ENCODE results near the gene NKPD1. TPM values are rescaled to one million over a fixed set of nuclear protein-coding genes. Genes with fewer than 3 reads are reported as not detected.
A peak's percentile ranks its signal among the peaks of the same experiment; 100 is the strongest.

The NKPD1 gene
- total and polyA plus RNA-seq, 9 donors, result 0.12 to 0.38 (median 0.16) TPM

GRCh38 chr19:45146741-45147205 is 14.0 kb downstream of the NKPD1 start:
- WGBS (ENCODE audit: insufficient coverage), result 44% methylated on average over 10 of the region's 18 CpGs
- no peak for DNase-seq
- peaks cover 16% of the 10 kb centered on the region for H3K27me3 ChIP-seq (ENCODE audit: control insufficient read depth, insufficient read depth, low read length)
- H3K9me3 ChIP-seq (replicated peaks; ENCODE audit: control insufficient read depth, low read depth, low read length), result no peaks in the 10 kb centered on the region
- H3K36me3 ChIP-seq (ENCODE audit: control insufficient read depth, insufficient read depth, low read length), result peaks cover 48% of the 10 kb centered on the region
- H3K4me3 ChIP-seq (ENCODE audit: low read length), result no peak overlapping the region
- H3K27ac ChIP-seq (ENCODE audit: low read length), result no peak overlapping the region
- peaks cover 3% of the 10 kb centered on the region for H3K4me1 ChIP-seq (ENCODE audit: control insufficient read depth, insufficient read depth, low read length)

GRCh38 chr19:45146251-45146650 is 14.5 kb downstream of the NKPD1 start:
- Histone ChIP-seq H3K9me3 (replicated peaks; ENCODE audit: control insufficient read depth, low read depth, low read length) (no peaks in the 10 kb centered on the region), H3K36me3 (ENCODE audit: control insufficient read depth, insufficient read depth, low read length) (peaks cover 54% of the 10 kb centered on the region), H3K4me1 (ENCODE audit: control insufficient read depth, insufficient read depth, low read length) (no peaks in the 10 kb centered on the region), H3K27me3 (ENCODE audit: control insufficient read depth, insufficient read depth, low read length) (peaks cover 10% of the 10 kb centered on the region), H3K27ac (ENCODE audit: low read length) (no peak overlapping the region), H3K4me3 (ENCODE audit: low read length) (no peak overlapping the region)
- DNase-seq, result no peak
- 48% methylated on average over 9 of the region's 13 CpGs for WGBS (ENCODE audit: insufficient coverage)

- H3K27me3 ChIP-seq (ENCODE audit: control insufficient read depth, insufficient read depth, low read length), result peaks cover 3% of the 10 kb centered on the region
- no peaks in the 10 kb centered on the region for H3K9me3 ChIP-seq (replicated peaks; ENCODE audit: control insufficient read depth, low read depth, low read length)
- no peak overlapping the region for H3K27ac ChIP-seq (ENCODE audit: low read length)
- H3K4me3 ChIP-seq (ENCODE audit: low read length), result no peak overlapping the region
- 90% methylated on average over 38 of the region's 54 CpGs for WGBS (ENCODE audit: insufficient coverage)
- no peaks in the 10 kb centered on the region for H3K4me1 ChIP-seq (ENCODE audit: control insufficient read depth, insufficient read depth, low read length)
- H3K36me3 ChIP-seq (ENCODE audit: control insufficient read depth, insufficient read depth, low read length), result peaks cover 60% of the 10 kb centered on the region
- no peak for DNase-seq
These were observed 15.3 kb downstream of the NKPD1 start for GRCh38 chr19:45145270-45146189.

GRCh38 chr19:45144431-45145269 is 16.1 kb downstream of the NKPD1 start:
- no peaks in the 10 kb centered on the region for H3K9me3 ChIP-seq (replicated peaks; ENCODE audit: control insufficient read depth, low read depth, low read length)
- DNase-seq, result no peak
- H3K27ac ChIP-seq (ENCODE audit: low read length), result no peak overlapping the region
- H3K4me3 ChIP-seq (ENCODE audit: low read length), result no peak overlapping the region
- H3K4me1 ChIP-seq (ENCODE audit: control insufficient read depth, insufficient read depth, low read length), result no peaks in the 10 kb centered on the region
- peaks cover 62% of the 10 kb centered on the region for H3K36me3 ChIP-seq (ENCODE audit: control insufficient read depth, insufficient read depth, low read length)
- no peaks in the 10 kb centered on the region for H3K27me3 ChIP-seq (ENCODE audit: control insufficient read depth, insufficient read depth, low read length)
- WGBS (ENCODE audit: insufficient coverage), result 91% methylated on average over 52 of the region's 53 CpGs

- WGBS (ENCODE audit: insufficient coverage), result 48% methylated on average over 8 of the region's 9 CpGs
- peaks cover 9% of the 10 kb centered on the region for H3K4me1 ChIP-seq (ENCODE audit: control insufficient read depth, insufficient read depth, low read length)
- no peak overlapping the region for H3K4me3 ChIP-seq (ENCODE audit: low read length)
- H3K36me3 ChIP-seq (ENCODE audit: control insufficient read depth, insufficient read depth, low read length), result peaks cover 55% of the 10 kb centered on the region
- H3K27ac ChIP-seq (ENCODE audit: low read length), result no peak overlapping the region
- peak; percentile 45 for DNase-seq
- H3K9me3 ChIP-seq (replicated peaks; ENCODE audit: control insufficient read depth, low read depth, low read length), result no peaks in the 10 kb centered on the region
- H3K27me3 ChIP-seq (ENCODE audit: control insufficient read depth, insufficient read depth, low read length), result no peaks in the 10 kb centered on the region
These were observed 18.1 kb downstream of the NKPD1 start for GRCh38 chr19:45142726-45143110.

GRCh38 chr19:45142016-45142725 is 18.6 kb downstream of the NKPD1 start:
- Histone ChIP-seq H3K27me3 (ENCODE audit: control insufficient read depth, insufficient read depth, low read length) (no peaks in the 10 kb centered on the region), H3K4me1 (ENCODE audit: control insufficient read depth, insufficient read depth, low read length) (peaks cover 14% of the 10 kb centered on the region), H3K36me3 (ENCODE audit: control insufficient read depth, insufficient read depth, low read length) (peaks cover 55% of the 10 kb centered on the region), H3K4me3 (ENCODE audit: low read length) (no peak overlapping the region), H3K9me3 (replicated peaks; ENCODE audit: control insufficient read depth, low read depth, low read length) (no peaks in the 10 kb centered on the region), H3K27ac (ENCODE audit: low read length) (no peak overlapping the region)
- WGBS (ENCODE audit: insufficient coverage), result 91% methylated on average over 30 of the region's 33 CpGs
- no peak for DNase-seq

- Histone ChIP-seq H3K9me3 (replicated peaks; ENCODE audit: control insufficient read depth, low read depth, low read length) (no peaks in the 10 kb centered on the region), H3K27ac (ENCODE audit: low read length) (no peak overlapping the region), H3K36me3 (ENCODE audit: control insufficient read depth, insufficient read depth, low read length) (peaks cover 49% of the 10 kb centered on the region), H3K4me3 (ENCODE audit: low read length) (no peak overlapping the region), H3K4me1 (ENCODE audit: control insufficient read depth, insufficient read depth, low read length) (peaks cover 22% of the 10 kb centered on the region), H3K27me3 (ENCODE audit: control insufficient read depth, insufficient read depth, low read length) (no peaks in the 10 kb centered on the region)
- DNase-seq, result no peak
- WGBS (ENCODE audit: insufficient coverage), result 98% methylated on average over 10 of the region's 28 CpGs
These were observed 19.4 kb downstream of the NKPD1 start for GRCh38 chr19:45141203-45141900.

GRCh38 chr19:45140533-45140932 is 20.2 kb downstream of the NKPD1 start:
- Histone ChIP-seq H3K27me3 (ENCODE audit: control insufficient read depth, insufficient read depth, low read length) (no peaks in the 10 kb centered on the region), H3K4me1 (ENCODE audit: control insufficient read depth, insufficient read depth, low read length) (peaks cover 30% of the 10 kb centered on the region), H3K27ac (ENCODE audit: low read length) (no peak overlapping the region), H3K4me3 (ENCODE audit: low read length) (no peak overlapping the region), H3K9me3 (replicated peaks; ENCODE audit: control insufficient read depth, low read depth, low read length) (no peaks in the 10 kb centered on the region), H3K36me3 (ENCODE audit: control insufficient read depth, insufficient read depth, low read length) (peaks cover 43% of the 10 kb centered on the region)
- WGBS (ENCODE audit: insufficient coverage), result 92% methylated on average over 11 of the region's 11 CpGs
- DNase-seq, result no peak

GRCh38 chr19:45140144-45140503 is 20.7 kb downstream of the NKPD1 start:
- H3K9me3 ChIP-seq (replicated peaks; ENCODE audit: control insufficient read depth, low read depth, low read length), result no peaks in the 10 kb centered on the region
- H3K27ac ChIP-seq (ENCODE audit: low read length), result no peak overlapping the region
- no peak overlapping the region for H3K4me3 ChIP-seq (ENCODE audit: low read length)
- H3K4me1 ChIP-seq (ENCODE audit: control insufficient read depth, insufficient read depth, low read length), result peaks cover 32% of the 10 kb centered on the region
- DNase-seq, result no peak
- peaks cover 42% of the 10 kb centered on the region for H3K36me3 ChIP-seq (ENCODE audit: control insufficient read depth, insufficient read depth, low read length)
- no peaks in the 10 kb centered on the region for H3K27me3 ChIP-seq (ENCODE audit: control insufficient read depth, insufficient read depth, low read length)
- WGBS (ENCODE audit: insufficient coverage), result 94% methylated on average over 3 of the region's 8 CpGs

Data from muscle of leg (tissue), 11 donors.